Natural killer cell (primary cell): ENCODE measurements around the gene ACKR4. TPM values are rescaled to one million over a fixed set of nuclear protein-coding genes. Genes with fewer than 3 reads are reported as not detected.
"Not testable (repeated sequence)": the region's sequence is repeated elsewhere in the genome, so short reads cannot be mapped to it uniquely, and the experiment has no call there.

Experiments used
- ATAC-seq, 3 donors: fragments of 150-1000 bp in 2 of 3; fragments of 200-7000 bp in 1 of 3; cut with Tn5 transposase; 1 replicate in 1 of 3; 2 replicates in 2 of 3; pipeline ENCODE4 v1.10.0; 2021; ENCODE audit warnings: mild to moderate bottlenecking in 2 of 3, moderate library complexity in 2 of 3
- DNase-seq, 2 donors: peaks; one replicate each; pipeline versions ENCODE4 v3.0.0 to v3.0.0-alpha.2; 2013 to 2021; ENCODE audit warnings: mixed read lengths in 1 of 2
- H3K27ac ChIP-seq: one replicate; pipeline ENCODE4 v1.5.1; 2013; ENCODE audit warnings: mild to moderate bottlenecking, low read length
- H3K27me3 ChIP-seq: one replicate; pipeline ENCODE4 v1.6.1; 2013; ENCODE audit warnings: low read length; ENCODE audit not compliant: control insufficient read depth, insufficient read depth
- H3K36me3 ChIP-seq: one replicate; pipeline ENCODE4 v1.6.1; 2013; ENCODE audit warnings: low read length; ENCODE audit not compliant: control insufficient read depth, insufficient read depth
- H3K4me1 ChIP-seq: one replicate; pipeline ENCODE4 v1.6.1; 2013; ENCODE audit warnings: low read length; ENCODE audit not compliant: control insufficient read depth, insufficient read depth
- H3K4me3 ChIP-seq: one replicate; pipeline ENCODE4 v1.5.1; 2013; ENCODE audit warnings: low read length
- H3K9me3 ChIP-seq: one replicate; pipeline ENCODE4 v1.6.1; 2013; ENCODE audit warnings: low read length; ENCODE audit not compliant: control insufficient read depth, insufficient read depth
- H3K27ac Mint-ChIP-seq, 2 donors: one replicate each; pipeline ENCODE4 v1.8.0; 2022; ENCODE audit warnings: mild to moderate bottlenecking in 2 of 2, mixed read lengths in 2 of 2, moderate library complexity in 1 of 2
- H3K27me3 Mint-ChIP-seq, 2 donors: one replicate each; pipeline ENCODE4 v1.8.0; 2022; ENCODE audit warnings: low read depth in 2 of 2, mixed read lengths in 2 of 2
- H3K36me3 Mint-ChIP-seq: one replicate; pipeline ENCODE4 v1.8.0; 2022; ENCODE audit warnings: mixed read lengths
- H3K4me1 Mint-ChIP-seq, 2 donors: one replicate each; pipeline ENCODE4 v1.8.0; 2022; ENCODE audit warnings: mixed read lengths in 2 of 2
- H3K4me3 Mint-ChIP-seq: one replicate; pipeline ENCODE4 v1.8.0; 2022; ENCODE audit warnings: mild to moderate bottlenecking, moderate library complexity, mixed read lengths
- H3K9me3 Mint-ChIP-seq, 2 donors: one replicate each; pipeline ENCODE4 v1.8.0; 2022; ENCODE audit warnings: mixed read lengths in 2 of 2
- WGBS: methylation state at CpG from one replicate; pipeline ENCODE4 v1.1.7; 2013; ENCODE audit warnings: missing lambda C conversion rate; ENCODE audit not compliant: insufficient coverage; 5-methylcytosine and 5-hydroxymethylcytosine counted together
- intact Hi-C: fragments of 100-400 bp; cut with micrococcal nuclease; formaldehyde crosslinking; loops from one replicate; pipeline ENCODE4 v1.14.2; 2022
- total RNA-seq, 4 donors: library from RNA; stranded (reverse); fragments of 120-200 nt in 1 of 4; gene quantifications; one replicate each; pipeline versions ENCODE4 v1.2.3 to v1.2.4, GENCODE V29; 2013 to 2022
- TF ChIP-seq, protein P1 (sequence below): fragments of 200-600 bp; IDR thresholded peaks from one replicate; pipeline ENCODE4 v1.8.0; 2022; ENCODE audit warnings: antibody characterized with exemption

ACKR4 gene
- total RNA-seq, 3 donors from 2014 or later (not counting 1 experiment from before 2014, with no cell fraction given), result 0.14 to 0.32 TPM; not detected in 1

DNA sequence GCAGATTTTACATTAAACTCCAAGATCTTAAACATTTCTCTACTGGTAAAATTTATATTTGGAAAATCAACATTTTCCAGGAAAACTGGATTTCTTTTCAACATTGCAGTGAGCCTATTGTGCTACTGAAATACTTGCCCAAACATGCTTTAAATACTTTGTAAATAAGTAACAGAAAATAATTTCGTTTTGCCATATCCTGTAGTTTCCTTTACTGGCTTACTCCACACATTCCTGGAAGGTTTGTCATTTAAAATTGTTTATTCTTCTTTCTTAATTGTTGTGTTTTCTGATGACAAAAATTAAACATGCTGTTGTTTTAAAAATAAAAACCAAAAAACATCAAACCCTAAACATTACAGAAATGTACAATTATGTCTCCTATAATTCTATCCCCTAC lies 40.5 kb downstream of the ACKR4 start:
- Mint-ChIP-seq H3K27me3 (no peaks in the 10 kb centered on the region), H3K27ac (no peak overlapping the region), H3K4me1 (no peaks in the 10 kb centered on the region), H3K36me3 (no peaks in the 10 kb centered on the region), H3K9me3 (no peaks in the 10 kb centered on the region), H3K4me3 (no peak overlapping the region)
- H3K4me3 ChIP-seq, result no peak overlapping the region
- DNase-seq (no peak), ATAC-seq (no peak)
- H3K36me3 ChIP-seq, result peaks cover 23% of the 10 kb centered on the region
- intact Hi-C loops, result no loop called here
- H3K27me3 ChIP-seq, result no peaks in the 10 kb centered on the region
- H3K4me1 ChIP-seq, result no peaks in the 10 kb centered on the region
- TF ChIP-seq, protein P1, sequence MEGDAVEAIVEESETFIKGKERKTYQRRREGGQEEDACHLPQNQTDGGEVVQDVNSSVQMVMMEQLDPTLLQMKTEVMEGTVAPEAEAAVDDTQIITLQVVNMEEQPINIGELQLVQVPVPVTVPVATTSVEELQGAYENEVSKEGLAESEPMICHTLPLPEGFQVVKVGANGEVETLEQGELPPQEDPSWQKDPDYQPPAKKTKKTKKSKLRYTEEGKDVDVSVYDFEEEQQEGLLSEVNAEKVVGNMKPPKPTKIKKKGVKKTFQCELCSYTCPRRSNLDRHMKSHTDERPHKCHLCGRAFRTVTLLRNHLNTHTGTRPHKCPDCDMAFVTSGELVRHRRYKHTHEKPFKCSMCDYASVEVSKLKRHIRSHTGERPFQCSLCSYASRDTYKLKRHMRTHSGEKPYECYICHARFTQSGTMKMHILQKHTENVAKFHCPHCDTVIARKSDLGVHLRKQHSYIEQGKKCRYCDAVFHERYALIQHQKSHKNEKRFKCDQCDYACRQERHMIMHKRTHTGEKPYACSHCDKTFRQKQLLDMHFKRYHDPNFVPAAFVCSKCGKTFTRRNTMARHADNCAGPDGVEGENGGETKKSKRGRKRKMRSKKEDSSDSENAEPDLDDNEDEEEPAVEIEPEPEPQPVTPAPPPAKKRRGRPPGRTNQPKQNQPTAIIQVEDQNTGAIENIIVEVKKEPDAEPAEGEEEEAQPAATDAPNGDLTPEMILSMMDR, result no peak
- H3K27ac ChIP-seq, result no peak overlapping the region
- WGBS, result no CpG with 5 or more reads among the region's 1 CpG
- no peaks in the 10 kb centered on the region for H3K9me3 ChIP-seq

DNA sequence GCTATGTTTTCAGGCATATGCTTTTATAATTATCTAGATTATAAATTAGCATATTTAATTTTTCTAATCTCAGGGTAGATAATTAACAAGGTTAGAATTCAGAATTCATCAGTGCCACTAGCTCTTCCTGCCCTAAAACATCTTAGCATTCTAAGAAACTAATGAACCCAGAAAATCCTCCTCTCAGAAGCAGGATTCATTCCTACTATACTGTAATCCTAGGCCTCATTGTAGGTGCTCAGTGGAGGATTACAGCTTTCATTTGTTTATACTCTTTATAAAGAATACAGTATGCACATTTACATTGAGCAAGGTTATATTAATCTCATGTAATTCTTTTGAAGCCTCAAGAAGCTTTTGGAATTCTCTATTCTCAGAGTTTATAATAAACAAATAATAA lies 41.6 kb downstream of the ACKR4 start:
- DNase-seq (no peak), ATAC-seq (no peak)
- Mint-ChIP-seq H3K4me1 (peaks cover 0 to 4% of the 10 kb centered on the region in 2 donors), H3K36me3 (no peaks in the 10 kb centered on the region), H3K27ac (no peak overlapping the region), H3K4me3 (no peak overlapping the region), H3K9me3 (no peaks in the 10 kb centered on the region), H3K27me3 (no peaks in the 10 kb centered on the region)
- no peaks in the 10 kb centered on the region for H3K27me3 ChIP-seq
- H3K9me3 ChIP-seq, result no peaks in the 10 kb centered on the region
- no peaks in the 10 kb centered on the region for H3K4me1 ChIP-seq
- peaks cover 23% of the 10 kb centered on the region for H3K36me3 ChIP-seq
- H3K4me3 ChIP-seq, result no peak overlapping the region
- intact Hi-C loops, result no loop called here
- TF ChIP-seq, protein P1, result no peak
- no peak overlapping the region for H3K27ac ChIP-seq

DNA sequence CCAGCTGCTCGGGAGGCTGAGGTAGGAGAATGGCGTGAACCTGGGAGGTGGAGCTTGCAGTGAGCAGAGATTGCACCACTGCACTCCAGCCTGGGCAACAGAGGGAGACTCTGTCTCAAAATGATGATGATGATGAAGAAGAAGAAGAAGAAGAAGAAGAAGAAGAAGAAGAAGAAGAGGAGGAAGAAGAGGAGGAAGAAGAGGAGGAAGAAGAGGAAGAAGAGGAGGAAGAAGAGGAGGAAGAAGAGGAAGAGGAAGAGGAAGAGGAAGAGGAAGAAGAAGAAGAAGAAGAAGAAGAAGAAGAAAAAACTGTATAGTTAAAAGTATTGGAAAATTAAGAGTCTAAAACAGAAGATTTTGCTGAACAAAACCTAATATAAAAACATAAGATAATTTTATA lies 44.4 kb downstream of the ACKR4 start:
- H3K27ac Mint-ChIP-seq, H3K4me3 ChIP-seq, H3K27ac ChIP-seq, intact Hi-C loops, ATAC-seq, H3K27me3 Mint-ChIP-seq, H3K4me1 Mint-ChIP-seq, H3K27me3 ChIP-seq, H3K9me3 ChIP-seq, H3K4me3 Mint-ChIP-seq, H3K9me3 Mint-ChIP-seq, H3K4me1 ChIP-seq, H3K36me3 Mint-ChIP-seq, DNase-seq: not testable (repeated sequence)
- peaks cover 23% of the 10 kb centered on the region for H3K36me3 ChIP-seq
- 95% methylated on average over 2 of the region's 2 CpGs for WGBS

DNA sequence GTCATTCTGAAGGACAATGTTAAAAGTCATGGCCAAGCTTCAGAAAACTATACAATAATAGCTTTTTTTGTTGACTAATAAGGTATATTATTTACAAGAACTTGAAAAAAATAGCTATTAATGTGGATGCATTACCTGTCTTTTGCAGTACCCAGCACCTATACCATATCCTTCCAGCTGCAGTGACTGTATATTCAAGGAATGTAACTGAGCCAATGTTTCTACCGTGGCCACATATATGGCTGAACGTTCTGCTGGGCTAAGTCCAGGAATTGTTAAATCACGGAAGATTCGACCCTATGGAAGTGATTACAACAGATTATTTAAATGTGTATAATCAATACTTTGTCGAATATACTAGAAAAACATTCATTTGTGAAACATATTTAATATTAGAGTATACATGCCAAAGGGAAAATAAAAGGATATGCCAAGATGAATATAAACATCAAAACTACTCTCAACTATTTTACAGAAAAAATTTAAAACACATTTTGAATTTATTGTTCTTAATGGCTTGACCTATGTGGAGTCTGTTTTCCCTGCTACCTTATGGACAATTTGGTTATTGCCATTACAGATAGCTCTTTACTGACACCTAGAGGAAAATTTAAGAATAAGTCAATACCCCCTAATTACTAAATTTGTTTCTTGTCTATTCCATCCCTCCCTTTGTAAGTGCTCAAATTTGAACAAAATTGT lies 44.9 kb downstream of the ACKR4 start:
- no peaks in the 10 kb centered on the region for H3K9me3 Mint-ChIP-seq
- no peaks in the 10 kb centered on the region for H3K36me3 Mint-ChIP-seq

More for the DNA sequence above, 44.9 kb downstream of the ACKR4 start:
- 94% methylated on average over 2 of the region's 5 CpGs for WGBS
- H3K27me3 Mint-ChIP-seq, result no peaks in the 10 kb centered on the region
- DNase-seq (peak in 1 of 2 donors; percentile 58), ATAC-seq (peak; percentile 53 to 65 (median 64))
- TF ChIP-seq, protein P1, result peak; percentile 87
- intact Hi-C loops, result loop anchor here (1.0 kb wide), 1 partner anchor 106 kb away; no protein-coding TSS in a partner anchor
- peaks cover 0 to 4% of the 10 kb centered on the region in 2 donors for H3K4me1 Mint-ChIP-seq
- H3K4me3 ChIP-seq, result no peak overlapping the region
- H3K27ac Mint-ChIP-seq, result no peak overlapping the region
- no peak overlapping the region for H3K27ac ChIP-seq
- H3K4me3 Mint-ChIP-seq, result no peak overlapping the region
- no peaks in the 10 kb centered on the region for H3K9me3 ChIP-seq
- peaks cover 18% of the 10 kb centered on the region for H3K36me3 ChIP-seq
- no peaks in the 10 kb centered on the region for H3K27me3 ChIP-seq
- H3K4me1 ChIP-seq, result no peaks in the 10 kb centered on the region
